ENCODE data around the gene IFIT1.

DNA sequence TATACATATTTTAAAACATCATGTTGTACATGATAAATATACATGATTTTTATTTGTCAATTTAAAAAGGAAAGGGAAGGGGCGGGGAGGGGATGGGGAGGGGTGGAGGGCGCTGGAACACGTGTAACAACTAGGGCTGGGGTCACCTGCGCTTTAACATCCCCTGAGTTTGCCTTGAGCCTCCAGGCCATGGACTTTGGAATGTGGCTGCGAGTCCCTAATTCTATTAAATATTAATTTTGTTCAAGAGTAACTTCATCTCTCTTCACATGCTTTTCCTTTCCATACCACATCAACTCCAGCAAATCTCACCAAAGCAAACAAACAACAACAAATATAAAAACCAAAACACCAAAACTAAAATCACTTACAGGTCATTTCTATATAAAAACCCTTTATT, 32.6 kb downstream of the IFIT1 start:
- TF ChIP-seq POLR2A (IDR thresholded peaks at IDR 0.05; ENCODE audit: low read length) (no peak), GATA1 (IDR thresholded peaks at IDR 0.05; ENCODE audit: low read depth, low read length) (no peak)
